CD14-positive monocyte (primary cell): ENCODE measurements around the gene ZNF700. TPM values are rescaled to one million over a fixed set of nuclear protein-coding genes. Genes with fewer than 3 reads are reported as not detected.
"Not testable (repeated sequence)": the region's sequence is repeated elsewhere in the genome, so short reads cannot be mapped to it uniquely, and the experiment has no call there.

Source experiments
- DNase-seq, 3 donors: peaks; one replicate each; pipeline ENCODE4 v3.0.0-alpha.2; 2011 to 2022
- H2AFZ ChIP-seq: 2 replicates; pipeline ENCODE4 v1.6.0; 2012; ENCODE audit warnings: mild to moderate bottlenecking, low read depth, low read length, inconsistent platforms; ENCODE audit not compliant: insufficient read depth, poor library complexity, severe bottlenecking
- H3K27ac ChIP-seq, 2 donors: 1 replicate in 1 of 2; 2 replicates in 1 of 2; pipeline ENCODE4 v1.5.1; 2012 to 2013; ENCODE audit warnings: low read length in 2 of 2, control low read depth in 1 of 2, inconsistent platforms in 1 of 2, low read depth in 1 of 2, mild to moderate bottlenecking in 1 of 2
- H3K27me3 ChIP-seq, 2 donors: one replicate each; pipeline versions ENCODE4 v1.6.0 to v1.6.1; 2011 to 2013; ENCODE audit warnings: low read length in 2 of 2; ENCODE audit not compliant: control insufficient read depth in 2 of 2, insufficient read depth in 2 of 2
- H3K36me3 ChIP-seq, 2 donors: replicated peaks in 1 of 2; 1 replicate in 1 of 2; 2 replicates in 1 of 2; pipeline versions ENCODE4 v1.5.1 to v1.6.1; 2012 to 2013; ENCODE audit warnings: low read length in 2 of 2, control low read depth in 1 of 2, inconsistent platforms in 1 of 2, mild to moderate bottlenecking in 1 of 2; ENCODE audit not compliant: insufficient read depth in 2 of 2, control insufficient read depth in 1 of 2
- H3K4me1 ChIP-seq, 2 donors: 1 replicate in 1 of 2; 2 replicates in 1 of 2; pipeline versions ENCODE4 v1.5.1 to v1.6.1; 2012 to 2013; ENCODE audit warnings: low read length in 2 of 2, control low read depth in 1 of 2, inconsistent platforms in 1 of 2, mild to moderate bottlenecking in 1 of 2, moderate library complexity in 1 of 2; ENCODE audit not compliant: insufficient read depth in 2 of 2, control insufficient read depth in 1 of 2
- H3K4me2 ChIP-seq: replicated peaks from 2 replicates; pipeline ENCODE3; 2012; ENCODE audit warnings: low read length, moderate library complexity, mild to moderate bottlenecking; ENCODE audit not compliant: poor library complexity, severe bottlenecking; ENCODE audit errors: extremely low read depth
- H3K4me3 ChIP-seq, 3 experiments: fragments of 200-600 bp in 1 of 3; sonication (generic) in 1 of 3; replicated peaks in 1 of 3; 1 replicate in 2 of 3; 2 replicates in 1 of 3; pipeline ENCODE4 v1.5.1; 2011 to 2013; ENCODE audit warnings: low read length in 3 of 3, mild to moderate bottlenecking in 3 of 3, control low read depth in 2 of 3, low read depth in 2 of 3, inconsistent platforms in 1 of 3, moderate library complexity in 1 of 3
- H3K79me2 ChIP-seq: 2 replicates; pipeline ENCODE4 v1.6.0; 2012; ENCODE audit warnings: mild to moderate bottlenecking, control low read depth, inconsistent platforms, low read length, moderate library complexity; ENCODE audit not compliant: insufficient read depth
- H3K9ac ChIP-seq: 2 replicates; pipeline ENCODE4 v1.6.0; 2017; ENCODE audit warnings: low read length, mild to moderate bottlenecking; ENCODE audit not compliant: insufficient read depth, poor library complexity, severe bottlenecking
- H3K9me3 ChIP-seq, 2 donors: replicated peaks in 1 of 2; 1 replicate in 1 of 2; 2 replicates in 1 of 2; pipeline versions ENCODE4 v1.5.1 to v1.6.1; 2012 to 2013; ENCODE audit warnings: low read length in 2 of 2, control low read depth in 1 of 2; ENCODE audit not compliant: control insufficient read depth in 1 of 2, insufficient read depth in 1 of 2
- H4K20me1 ChIP-seq: 2 replicates; pipeline ENCODE4 v1.6.0; 2012; ENCODE audit warnings: mild to moderate bottlenecking, low read length, control low read depth, moderate library complexity; ENCODE audit not compliant: insufficient read depth
- H3K27ac Mint-ChIP-seq, 7 donors: one replicate each; pipeline ENCODE4 v1.8.0; 2020; ENCODE audit warnings: mild to moderate bottlenecking in 7 of 7, mixed read lengths in 7 of 7, moderate library complexity in 6 of 7, inconsistent platforms in 2 of 7
- H3K27me3 Mint-ChIP-seq, 3 donors: one replicate each; pipeline ENCODE4 v1.8.0; 2021 to 2022; ENCODE audit warnings: low read depth in 3 of 3, mild to moderate bottlenecking in 3 of 3, mixed read lengths in 3 of 3, moderate library complexity in 3 of 3, inconsistent platforms in 1 of 3
- H3K36me3 Mint-ChIP-seq, 2 donors: one replicate each; pipeline ENCODE4 v1.8.0; 2020; ENCODE audit warnings: mixed read lengths in 2 of 2, inconsistent platforms in 1 of 2, mild to moderate bottlenecking in 1 of 2
- H3K4me1 Mint-ChIP-seq: one replicate; pipeline ENCODE4 v1.8.0; 2020; ENCODE audit warnings: mild to moderate bottlenecking, mixed read lengths
- H3K4me3 Mint-ChIP-seq, 2 donors: one replicate each; pipeline ENCODE4 v1.8.0; 2020; ENCODE audit warnings: mild to moderate bottlenecking in 2 of 2, mixed read lengths in 2 of 2, moderate library complexity in 1 of 2
- H3K9me3 Mint-ChIP-seq, 7 donors: one replicate each; pipeline ENCODE4 v1.8.0; 2020 to 2022; ENCODE audit warnings: mixed read lengths in 7 of 7, mild to moderate bottlenecking in 6 of 7, moderate library complexity in 6 of 7, inconsistent platforms in 2 of 7
- CTCF ChIP-seq: fragments of 200-600 bp; IDR thresholded peaks from one replicate; pipeline ENCODE4 v1.8.0; 2022; ENCODE audit warnings: antibody characterized with exemption, mild to moderate bottlenecking
- WGBS: methylation state at CpG from one replicate; pipeline ENCODE4 v1.1.5; 2013; ENCODE audit warnings: missing lambda C conversion rate; ENCODE audit not compliant: insufficient coverage; 5-methylcytosine and 5-hydroxymethylcytosine counted together
- intact Hi-C, 2 donors: fragments of 100-400 bp; cut with micrococcal nuclease; formaldehyde crosslinking; loops; one replicate each; pipeline versions ENCODE4 v1.15.0 to v1.15.1; 2023
- polyA plus RNA-seq, 3 donors: library from polyadenylated mRNA; depleted of rRNA in 1 of 3; unstranded in 2 of 3; stranded (reverse) in 1 of 3; fragments of 300-500 nt in 2 of 3; fragments of >200 nt in 1 of 3; fragmentation: Illumina TruSeq in 2 of 3; gene quantifications; 1 replicate in 2 of 3; 2 replicates in 1 of 3; pipeline ENCODE4 v1.2.3, GENCODE V29; 2012 to 2021

ZNF700 gene
- polyA plus RNA-seq, 3 donors, result 1.1 to 18.3 (median 1.2) TPM

GRCh38 chr19:11931513-11931912 lies 6.6 kb downstream of the ZNF700 start:
- TF ChIP-seq CTCF, result no peak
- H3K4me3 Mint-ChIP-seq, result no peak overlapping the region
- no peak overlapping the region for H3K27ac Mint-ChIP-seq
- 100% methylated on average over 3 of the region's 3 CpGs for WGBS
- intact Hi-C loops, result no loop called here
- H3K4me1 ChIP-seq, result peaks cover 3 to 6% of the 10 kb centered on the region in 2 donors
- no peak overlapping the region for H3K4me2 ChIP-seq
- H3K9me3 Mint-ChIP-seq, result peaks cover 21 to 72% (median 58%) of the 10 kb centered on the region in 7 donors
- peaks cover 0 to 2% (median 0%) of the 10 kb centered on the region in 3 donors for H3K27me3 Mint-ChIP-seq
- no peak overlapping the region for H2AFZ ChIP-seq
- peaks cover 4 to 70% of the 10 kb centered on the region in 2 donors for H3K36me3 ChIP-seq
- peaks cover 16% of the 10 kb centered on the region for H3K4me1 Mint-ChIP-seq
- no peak overlapping the region for H3K4me3 ChIP-seq
- no peaks in the 10 kb centered on the region for H4K20me1 ChIP-seq
- H3K36me3 Mint-ChIP-seq, result peaks cover 25 to 37% of the 10 kb centered on the region in 2 donors
- peaks cover 96% of the 10 kb centered on the region for H3K79me2 ChIP-seq
- H3K9ac ChIP-seq, result no peak overlapping the region
- H3K9me3 ChIP-seq, result peaks cover 58 to 80% of the 10 kb centered on the region in 2 donors
- H3K27ac ChIP-seq, result no peak overlapping the region
- no peak for DNase-seq
- H3K27me3 ChIP-seq, result no peaks in the 10 kb centered on the region

GRCh38 chr19:11935829-11936228 lies 10.9 kb downstream of the ZNF700 start:
- DNase-seq, H3K4me1 Mint-ChIP-seq, H3K9ac ChIP-seq, H4K20me1 ChIP-seq, H3K27me3 ChIP-seq, H3K4me3 ChIP-seq, intact Hi-C loops, H2AFZ ChIP-seq, H3K27me3 Mint-ChIP-seq, H3K4me3 Mint-ChIP-seq, H3K27ac Mint-ChIP-seq, H3K4me1 ChIP-seq, H3K27ac ChIP-seq, H3K4me2 ChIP-seq: not testable (repeated sequence)
- H3K36me3 ChIP-seq, result peaks cover 9 to 67% of the 10 kb centered on the region in 2 donors
- WGBS, result no CpG with 5 or more reads among the region's 3 CpGs
- Mint-ChIP-seq H3K9me3 (peaks cover 31 to 88% (median 79%) of the 10 kb centered on the region in 7 donors), H3K36me3 (peaks cover 42 to 50% of the 10 kb centered on the region in 2 donors)
- H3K9me3 ChIP-seq, result peaks cover 72 to 80% of the 10 kb centered on the region in 2 donors
- H3K79me2 ChIP-seq, result peaks cover 81% of the 10 kb centered on the region

- H4K20me1 ChIP-seq, H3K4me3 Mint-ChIP-seq, H3K9ac ChIP-seq, H3K4me3 ChIP-seq, H3K27ac ChIP-seq, H3K4me1 Mint-ChIP-seq, H3K4me2 ChIP-seq, H3K27me3 Mint-ChIP-seq, DNase-seq, H3K27ac Mint-ChIP-seq, H3K27me3 ChIP-seq, H2AFZ ChIP-seq, intact Hi-C loops, H3K4me1 ChIP-seq: not testable (repeated sequence)
- Mint-ChIP-seq H3K36me3 (peaks cover 51 to 68% of the 10 kb centered on the region in 2 donors), H3K9me3 (peaks cover 46 to 91% (median 82%) of the 10 kb centered on the region in 7 donors)
- Histone ChIP-seq H3K79me2 (peaks cover 72% of the 10 kb centered on the region), H3K36me3 (peaks cover 14 to 71% of the 10 kb centered on the region in 2 donors), H3K9me3 (peaks cover 72 to 82% of the 10 kb centered on the region in 2 donors)
- no CpG with 5 or more reads among the region's 3 CpGs for WGBS
These were observed 13.5 kb downstream of the ZNF700 start for GRCh38 chr19:11938383-11938782.

- H3K36me3 ChIP-seq, result peaks cover 22 to 81% of the 10 kb centered on the region in 2 donors
- H3K27ac Mint-ChIP-seq, H3K27ac ChIP-seq, H3K4me3 Mint-ChIP-seq, H4K20me1 ChIP-seq, intact Hi-C loops, H3K27me3 ChIP-seq, H3K9ac ChIP-seq, H3K4me1 Mint-ChIP-seq, H3K4me2 ChIP-seq, H3K4me1 ChIP-seq, DNase-seq, H3K27me3 Mint-ChIP-seq, H2AFZ ChIP-seq: not testable (repeated sequence)
- H3K4me3 ChIP-seq, result peak overlapping the region in 1 of 3 experiments; percentile 51
- H3K9me3 ChIP-seq, result peaks cover 79 to 86% of the 10 kb centered on the region in 2 donors
- Mint-ChIP-seq H3K36me3 (peaks cover 65 to 83% of the 10 kb centered on the region in 2 donors), H3K9me3 (peaks cover 63 to 93% (median 90%) of the 10 kb centered on the region in 7 donors)
- H3K79me2 ChIP-seq, result peaks cover 74% of the 10 kb centered on the region
- 97% methylated on average over 11 of the region's 29 CpGs for WGBS
These were observed 16.5 kb downstream of the ZNF700 start for GRCh38 chr19:11941361-11941887.
